ENCODE measurements around the gene F13A1.

F13A1 gene

GRCh38 chr6:6320901-6321300 is 439 bp upstream of the F13A1 start:
- Histone ChIP-seq H3K4me1 (ENCODE audit: control insufficient read depth, insufficient read depth, low read length) (no peaks in the 10 kb centered on the region), H3K4me3 (ENCODE audit: low read depth, low read length) (no peak overlapping the region), H3K27ac (ENCODE audit: extremely low read depth, low read depth, low read length) (no peak overlapping the region), H3K36me3 (ENCODE audit: control insufficient read depth in 2 of 2, insufficient read depth in 1 of 2, low read length in 2 of 2) (no peaks in the 10 kb centered on the region), H3K9me3 (ENCODE audit: control insufficient read depth, insufficient read depth, low read depth, low read length) (no peaks in the 10 kb centered on the region)
- CTCF ChIA-PET: no interaction called here
- POLR2A ChIA-PET: no interaction called here
- TF ChIP-seq ZNF274 (IDR thresholded peaks at IDR 0.05; ENCODE audit: low read length): no peak
- no peak for TF ChIP-seq ZNF274 (tag by site-specific recombination; IDR thresholded peaks at IDR 0.05; ENCODE audit: borderline replicate concordance)

GRCh38 chr6:6317825-6318733 is 2.4 kb downstream of the F13A1 start:
- POLR2A ChIA-PET: no interaction called here
- Histone ChIP-seq H3K36me3 (ENCODE audit: control insufficient read depth in 2 of 2, insufficient read depth in 1 of 2, low read length in 2 of 2) (no peaks in the 10 kb centered on the region), H3K27ac (ENCODE audit: extremely low read depth, low read depth, low read length) (no peak overlapping the region), H3K4me3 (ENCODE audit: low read depth, low read length) (no peak overlapping the region), H3K9me3 (ENCODE audit: control insufficient read depth, insufficient read depth, low read depth, low read length) (no peaks in the 10 kb centered on the region), H3K4me1 (ENCODE audit: control insufficient read depth, insufficient read depth, low read length) (no peaks in the 10 kb centered on the region)
- CTCF ChIA-PET: no interaction called here
- TF ChIP-seq ZNF155 (tag by site-specific recombination; IDR thresholded peaks at IDR 0.05) (no peak), ZNF548 (tag by site-specific recombination; IDR thresholded peaks at IDR 0.05) (no peak), ZEB2 (tag by site-specific recombination; IDR thresholded peaks at IDR 0.05) (no peak), ZNF544 (tag by site-specific recombination; IDR thresholded peaks at IDR 0.05) (no peak), ZNF311 (tag by site-specific recombination; IDR thresholded peaks at IDR 0.05; ENCODE audit: borderline replicate concordance) (no peak), ZNF26 (tag by site-specific recombination; IDR thresholded peaks at IDR 0.05) (no peak), GLI4 (tag by site-specific recombination; IDR thresholded peaks at IDR 0.05) (no peak), ZNF239 (tag by site-specific recombination; IDR thresholded peaks at IDR 0.05) (no peak), ZNF530 (tag by site-specific recombination; IDR thresholded peaks at IDR 0.05; ENCODE audit: low read depth) (no peak), ZNF223 (tag by site-specific recombination; IDR thresholded peaks at IDR 0.05) (no peak), PRDM6 (tag by site-specific recombination; IDR thresholded peaks at IDR 0.05) (no peak), ZNF704 (tag by site-specific recombination; IDR thresholded peaks at IDR 0.05) (no peak), ZNF433 (tag by site-specific recombination; IDR thresholded peaks at IDR 0.05; ENCODE audit: low read depth) (no peak), ZNF785 (tag by site-specific recombination; IDR thresholded peaks at IDR 0.05) (no peak), ZNF830 (tag by site-specific recombination; IDR thresholded peaks at IDR 0.05; ENCODE audit: low read depth) (no peak), ZNF626 (tag by site-specific recombination; IDR thresholded peaks at IDR 0.05) (no peak), HOXC10 (CRISPR knock-in tag; IDR thresholded peaks at IDR 0.05) (no peak), ZNF2 (tag by site-specific recombination; IDR thresholded peaks at IDR 0.05) (no peak)
- TF ChIP-seq, protein P1, sequence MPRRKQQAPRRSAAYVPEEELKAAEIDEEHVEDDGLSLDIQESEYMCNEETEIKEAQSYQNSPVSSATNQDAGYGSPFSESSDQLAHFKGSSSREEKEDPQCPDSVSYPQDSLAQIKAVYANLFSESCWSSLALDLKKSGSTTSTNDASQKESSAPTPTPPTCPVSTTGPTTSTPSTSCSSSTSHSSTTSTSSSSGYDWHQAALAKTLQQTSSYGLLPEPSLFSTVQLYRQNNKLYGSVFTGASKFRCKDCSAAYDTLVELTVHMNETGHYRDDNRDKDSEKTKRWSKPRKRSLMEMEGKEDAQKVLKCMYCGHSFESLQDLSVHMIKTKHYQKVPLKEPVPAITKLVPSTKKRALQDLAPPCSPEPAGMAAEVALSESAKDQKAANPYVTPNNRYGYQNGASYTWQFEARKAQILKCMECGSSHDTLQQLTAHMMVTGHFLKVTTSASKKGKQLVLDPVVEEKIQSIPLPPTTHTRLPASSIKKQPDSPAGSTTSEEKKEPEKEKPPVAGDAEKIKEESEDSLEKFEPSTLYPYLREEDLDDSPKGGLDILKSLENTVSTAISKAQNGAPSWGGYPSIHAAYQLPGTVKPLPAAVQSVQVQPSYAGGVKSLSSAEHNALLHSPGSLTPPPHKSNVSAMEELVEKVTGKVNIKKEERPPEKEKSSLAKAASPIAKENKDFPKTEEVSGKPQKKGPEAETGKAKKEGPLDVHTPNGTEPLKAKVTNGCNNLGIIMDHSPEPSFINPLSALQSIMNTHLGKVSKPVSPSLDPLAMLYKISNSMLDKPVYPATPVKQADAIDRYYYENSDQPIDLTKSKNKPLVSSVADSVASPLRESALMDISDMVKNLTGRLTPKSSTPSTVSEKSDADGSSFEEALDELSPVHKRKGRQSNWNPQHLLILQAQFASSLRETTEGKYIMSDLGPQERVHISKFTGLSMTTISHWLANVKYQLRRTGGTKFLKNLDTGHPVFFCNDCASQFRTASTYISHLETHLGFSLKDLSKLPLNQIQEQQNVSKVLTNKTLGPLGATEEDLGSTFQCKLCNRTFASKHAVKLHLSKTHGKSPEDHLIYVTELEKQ (tag by site-specific recombination; IDR thresholded peaks at IDR 0.05; ENCODE audit: borderline replicate concordance): no peak
